Measurements from ENCODE around the gene ZBTB8B. TPM values are rescaled to one million over a fixed set of nuclear protein-coding genes. Genes with fewer than 3 reads are reported as not detected.
"Not testable (repeated sequence)": the region's sequence is repeated elsewhere in the genome, so short reads cannot be mapped to it uniquely, and the experiment has no call there.

ZBTB8B gene
- total RNA-seq, 2 experiments from 2014 or later, result not detected

- intact Hi-C loops (cut with micrococcal nuclease; ENCODE audit: unreplicated experiment), result no loop called here
- Histone ChIP-seq H3K4me2 (ENCODE audit: low read length) (no peak overlapping the region), H3K9me3 (ENCODE audit: low read length) (no peaks in the 10 kb centered on the region), H3K9me2 (ENCODE audit: insufficient read depth, low read length) (no peaks in the 10 kb centered on the region), H3K27ac (ENCODE audit: low read depth, low read length, poor library complexity, severe bottlenecking) (no peak overlapping the region), H3K36me3 (ENCODE audit: insufficient read depth, low read length) (no peaks in the 10 kb centered on the region), H4K20me1 (ENCODE audit: insufficient read depth, low read length) (no peaks in the 10 kb centered on the region), H2AFZ (ENCODE audit: low read length) (no peak overlapping the region), H3K79me2 (ENCODE audit: insufficient read depth, low read depth, low read length) (no peaks in the 10 kb centered on the region), H3K4me1 (ENCODE audit: insufficient read depth, low read length, poor library complexity, severe bottlenecking) (no peaks in the 10 kb centered on the region), H3K4me3 (ENCODE audit: low read depth, low read length, poor library complexity, severe bottlenecking) (no peak overlapping the region)
- DNase-seq (ENCODE audit: low spot score), result no peak
- no peak for TF ChIP-seq CTCF (conservative IDR thresholded peaks at IDR 0.05; ENCODE audit: low read length)
- TF ChIP-seq EZH2phosphoT487 (IDR thresholded peaks at IDR 0.05; ENCODE audit: borderline replicate concordance, low read depth, low read length), result no peak
- ChIA-PET CTCF (ENCODE audit: unreplicated experiment) (no interaction called here), POLR2A (interaction anchor here (0.5 to 0.7 kb wide), 3 partner anchors 80 to 1299 kb away, joined by 3 to 7 read pairs (median 6); no protein-coding TSS in a partner anchor)
- BruUV-seq (replicated peaks), result no TSS peak
These were observed 5.6 kb downstream of the ZBTB8B start for GRCh38 chr1:32470431-32470830.

GRCh38 chr1:32470991-32471694 is 6.3 kb downstream of the ZBTB8B start:
- ChIA-PET CTCF (ENCODE audit: unreplicated experiment) (no interaction called here), POLR2A (no interaction called here)
- H2AFZ ChIP-seq (ENCODE audit: low read length), result no peak overlapping the region

GRCh38 chr1:32471695-32472362 is 7.0 kb downstream of the ZBTB8B start:
- TF ChIP-seq EZH2phosphoT487 (IDR thresholded peaks at IDR 0.05; ENCODE audit: borderline replicate concordance, low read depth, low read length), result no peak
- no peak for TF ChIP-seq CTCF (conservative IDR thresholded peaks at IDR 0.05; ENCODE audit: low read length)
- H4K20me1 ChIP-seq (ENCODE audit: insufficient read depth, low read length), result no peaks in the 10 kb centered on the region
- no peaks in the 10 kb centered on the region for H3K9me2 ChIP-seq (ENCODE audit: insufficient read depth, low read length)
- no peaks in the 10 kb centered on the region for H3K4me1 ChIP-seq (ENCODE audit: insufficient read depth, low read length, poor library complexity, severe bottlenecking)
- ChIA-PET CTCF (ENCODE audit: unreplicated experiment) (no interaction called here), POLR2A (no interaction called here)
- no peaks in the 10 kb centered on the region for H3K36me3 ChIP-seq (ENCODE audit: insufficient read depth, low read length)
- H3K4me2 ChIP-seq (ENCODE audit: low read length), result no peak overlapping the region
- H3K9me3 ChIP-seq (ENCODE audit: low read length), result no peaks in the 10 kb centered on the region
- H3K27ac ChIP-seq (ENCODE audit: low read depth, low read length, poor library complexity, severe bottlenecking), result no peak overlapping the region
- DNase-seq (ENCODE audit: low spot score), result no peak
- H2AFZ ChIP-seq (ENCODE audit: low read length), result no peak overlapping the region
- no peak overlapping the region for H3K4me3 ChIP-seq (ENCODE audit: low read depth, low read length, poor library complexity, severe bottlenecking)
- H3K79me2 ChIP-seq (ENCODE audit: insufficient read depth, low read depth, low read length), result no peaks in the 10 kb centered on the region
- BruUV-seq (replicated peaks), result no TSS peak
- intact Hi-C loops (cut with micrococcal nuclease; ENCODE audit: unreplicated experiment), result no loop called here

More at GRCh38 chr1:32470991-32471694, 6.3 kb downstream of the ZBTB8B start:
- Histone ChIP-seq H3K79me2 (ENCODE audit: insufficient read depth, low read depth, low read length) (no peaks in the 10 kb centered on the region), H3K9me2 (ENCODE audit: insufficient read depth, low read length) (no peaks in the 10 kb centered on the region), H3K4me2 (ENCODE audit: low read length) (no peak overlapping the region), H3K4me1 (ENCODE audit: insufficient read depth, low read length, poor library complexity, severe bottlenecking) (no peaks in the 10 kb centered on the region), H3K4me3 (ENCODE audit: low read depth, low read length, poor library complexity, severe bottlenecking) (no peak overlapping the region), H3K36me3 (ENCODE audit: insufficient read depth, low read length) (no peaks in the 10 kb centered on the region), H3K9me3 (ENCODE audit: low read length) (no peaks in the 10 kb centered on the region), H4K20me1 (ENCODE audit: insufficient read depth, low read length) (no peaks in the 10 kb centered on the region), H3K27ac (ENCODE audit: low read depth, low read length, poor library complexity, severe bottlenecking) (no peak overlapping the region)
- no peak for DNase-seq (ENCODE audit: low spot score)
- intact Hi-C loops (cut with micrococcal nuclease; ENCODE audit: unreplicated experiment), result no loop called here
- TF ChIP-seq EZH2phosphoT487 (IDR thresholded peaks at IDR 0.05; ENCODE audit: borderline replicate concordance, low read depth, low read length), result no peak
- BruUV-seq (replicated peaks), result no TSS peak

GRCh38 chr1:32472966-32473365 is 8.1 kb downstream of the ZBTB8B start:
- H3K9me2 ChIP-seq (ENCODE audit: insufficient read depth, low read length); H3K4me2 ChIP-seq (ENCODE audit: low read length); CTCF ChIA-PET (ENCODE audit: unreplicated experiment); intact Hi-C loops (cut with micrococcal nuclease; ENCODE audit: unreplicated experiment); H4K20me1 ChIP-seq (ENCODE audit: insufficient read depth, low read length); H3K4me3 ChIP-seq (ENCODE audit: low read depth, low read length, poor library complexity, severe bottlenecking); DNase-seq (ENCODE audit: low spot score); H3K9me3 ChIP-seq (ENCODE audit: low read length); BruUV-seq (replicated peaks); H3K4me1 ChIP-seq (ENCODE audit: insufficient read depth, low read length, poor library complexity, severe bottlenecking); H2AFZ ChIP-seq (ENCODE audit: low read length); H3K79me2 ChIP-seq (ENCODE audit: insufficient read depth, low read depth, low read length); H3K36me3 ChIP-seq (ENCODE audit: insufficient read depth, low read length); H3K27ac ChIP-seq (ENCODE audit: low read depth, low read length, poor library complexity, severe bottlenecking): not testable (repeated sequence)
- POLR2A ChIA-PET, result interaction anchor here (0.6 to 1.1 kb wide), 4 partner anchors 34 to 492 kb away, joined by 3 to 4 read pairs (median 4); partner anchors contain the start of gene RNF19B

Data from OCI-LY7 (cell line).